A673 (cell line): Measurements from ENCODE around the gene MRPL30. TPM values are rescaled to one million over a fixed set of nuclear protein-coding genes. Genes with fewer than 3 reads are reported as not detected.

Experiments
- BruUV-seq: library from RNA; stranded (reverse); fragments of 400-500 nt; replicated peaks from 2 replicates; lab custom pipeline; 2021; lab: Mats Ljungman, UMichigan
- CTCF ChIA-PET: fragments of 300-600 bp; sonication (Branson Sonifier 250); formaldehyde crosslinking; loops from one replicate; lab custom pipeline; 2022; ENCODE audit warnings: antibody characterized with exemption; lab: Charles Lee
- POLR2A ChIA-PET: fragments of 300-600 bp; sonication (Branson Sonifier 250); formaldehyde crosslinking; loops from one replicate; lab custom pipeline; 2022; ENCODE audit warnings: antibody characterized with exemption; ENCODE audit not compliant: low non-redundant PET; lab: Charles Lee
- DNase-seq: peaks from one replicate; pipeline ENCODE4 v3.0.0-alpha.2; 2015; ENCODE audit warnings: low spot score
- H3K27ac ChIP-seq: fragments of 200-600 bp; sonication (generic); 2 replicates; pipeline ENCODE4 v1.5.1; 2016; ENCODE audit warnings: mixed run types, low read depth, mild to moderate bottlenecking, mixed read lengths, antibody characterized with exemption, low read length; ENCODE audit not compliant: poor library complexity, severe bottlenecking
- H3K27me3 ChIP-seq: fragments of 200-600 bp; sonication (generic); replicated peaks from 2 replicates; pipeline ENCODE4 v1.6.1; 2017; ENCODE audit warnings: mixed run types, low read depth, mild to moderate bottlenecking, mixed read lengths, antibody characterized with exemption, low read length; ENCODE audit not compliant: insufficient read depth, poor library complexity
- H3K36me3 ChIP-seq: fragments of 200-600 bp; sonication (generic); 2 replicates; pipeline ENCODE4 v1.6.1; 2016; ENCODE audit warnings: mixed run types, mild to moderate bottlenecking, mixed read lengths, antibody characterized with exemption, low read length; ENCODE audit not compliant: insufficient read depth, poor library complexity, severe bottlenecking
- H3K4me1 ChIP-seq: fragments of 200-600 bp; sonication (generic); 2 replicates; pipeline ENCODE4 v1.6.1; 2017; ENCODE audit warnings: mixed run types, mild to moderate bottlenecking, mixed read lengths, antibody characterized with exemption, low read length; ENCODE audit not compliant: insufficient read depth, poor library complexity, severe bottlenecking
- H3K4me3 ChIP-seq: fragments of 200-600 bp; sonication (generic); 2 replicates; pipeline ENCODE4 v1.5.1; 2016; ENCODE audit warnings: low read depth, mixed run types, mild to moderate bottlenecking, mixed read lengths, low read length; ENCODE audit not compliant: poor library complexity, severe bottlenecking
- H3K9me3 ChIP-seq: fragments of 200-600 bp; sonication (generic); 2 replicates; pipeline ENCODE4 v1.6.1; 2016; ENCODE audit warnings: mixed run types, low read depth, mild to moderate bottlenecking, mixed read lengths, antibody characterized with exemption, low read length; ENCODE audit not compliant: poor library complexity, severe bottlenecking
- CTCF ChIP-seq: fragments of 300-800, 200-600 bp; sonication (generic); conservative IDR thresholded peaks from 2 replicates; pipeline ENCODE4 v1.5.1; 2017; ENCODE audit warnings: low read depth, mild to moderate bottlenecking, antibody characterized with exemption, low read length, moderate library complexity, mixed read lengths
- EZH2 ChIP-seq: fragments of 200-600 bp; sonication (generic); IDR thresholded peaks from 2 replicates; pipeline ENCODE4 v1.6.1; 2017; ENCODE audit warnings: borderline replicate concordance, low read depth, mild to moderate bottlenecking, mixed read lengths, antibody characterized with exemption, low read length; ENCODE audit not compliant: poor library complexity, severe bottlenecking
- intact Hi-C: fragments of 100-400 bp; cut with micrococcal nuclease; formaldehyde crosslinking; loops from one replicate; pipeline ENCODE4 v1.10.0; 2022; ENCODE audit not compliant: unreplicated experiment
- total RNA-seq: library from RNA; stranded (reverse); gene quantifications from 2 replicates; pipeline ENCODE4 v1.2.3, GENCODE V29; 2021

MRPL30 gene
- total RNA-seq, 1 experiment from 2014 or later = 59.9 TPM

- Histone ChIP-seq H3K36me3 (no peaks in the 10 kb centered on the region), H3K9me3 (no peaks in the 10 kb centered on the region), H3K27me3 (peaks cover 37% of the 10 kb centered on the region), H3K27ac (peak within 1 kb of the TSS; percentile 36), H3K4me3 (peak within 1 kb of the TSS; percentile 65), H3K4me1 (peaks cover 10% of the 10 kb centered on the region)
- ChIA-PET POLR2A (no interaction called here), CTCF (interaction anchor here (1.0 kb wide), 1 partner anchor 75 kb away, joined by 3 read pairs; no protein-coding TSS in a partner anchor)
- no peak for TF ChIP-seq EZH2
- intact Hi-C loops = no loop called here
- no TSS peak for BruUV-seq
- peak; percentile 95 for DNase-seq
Observed at GRCh38 chr2:99141110-99142108, 39.6 kb upstream of the MRPL30 start, which contains the start of gene C2orf15. Gene C2orf15 (plus strand): TSS chr2:99141707. CDS start chr2:99150559, 8,852 bp downstream.

GRCh38 chr2:99150706-99151105 is 30.3 kb upstream of the MRPL30 start:
- POLR2A ChIA-PET = no interaction called here
- intact Hi-C loops = no loop called here

GRCh38 chr2:99152199-99152895 is 28.6 kb upstream of the MRPL30 start:
- H3K9me3 ChIP-seq = no peaks in the 10 kb centered on the region
- ChIA-PET POLR2A (no interaction called here), CTCF (no interaction called here)
- H3K27me3 ChIP-seq = no peaks in the 10 kb centered on the region
- BruUV-seq = no TSS peak
- intact Hi-C loops = no loop called here
- no peaks in the 10 kb centered on the region for H3K36me3 ChIP-seq
- DNase-seq = no peak
- no peak for TF ChIP-seq EZH2
- no peak for TF ChIP-seq CTCF
- H3K4me1 ChIP-seq = no peaks in the 10 kb centered on the region
- H3K27ac ChIP-seq = no peak overlapping the region
- H3K4me3 ChIP-seq = no peak overlapping the region

More at GRCh38 chr2:99150706-99151105, 30.3 kb upstream of the MRPL30 start:
- no peak for DNase-seq
- no peaks in the 10 kb centered on the region for H3K9me3 ChIP-seq
- CTCF ChIA-PET = no interaction called here
- H3K27me3 ChIP-seq = no peaks in the 10 kb centered on the region
- TF ChIP-seq EZH2 (no peak), CTCF (no peak)
- H3K27ac ChIP-seq = no peak overlapping the region
- no peaks in the 10 kb centered on the region for H3K36me3 ChIP-seq
- no peak overlapping the region for H3K4me3 ChIP-seq
- H3K4me1 ChIP-seq = no peaks in the 10 kb centered on the region
- no TSS peak for BruUV-seq
